Measurements from ENCODE around the gene TRABD.

Gene TRABD

GRCh38 chr22:50236731-50237409 lies 51.2 kb downstream of the TRABD start:
- DNase-seq (ENCODE audit: low read depth in 3 of 3, low spot score in 1 of 3) = no peak

DNA sequence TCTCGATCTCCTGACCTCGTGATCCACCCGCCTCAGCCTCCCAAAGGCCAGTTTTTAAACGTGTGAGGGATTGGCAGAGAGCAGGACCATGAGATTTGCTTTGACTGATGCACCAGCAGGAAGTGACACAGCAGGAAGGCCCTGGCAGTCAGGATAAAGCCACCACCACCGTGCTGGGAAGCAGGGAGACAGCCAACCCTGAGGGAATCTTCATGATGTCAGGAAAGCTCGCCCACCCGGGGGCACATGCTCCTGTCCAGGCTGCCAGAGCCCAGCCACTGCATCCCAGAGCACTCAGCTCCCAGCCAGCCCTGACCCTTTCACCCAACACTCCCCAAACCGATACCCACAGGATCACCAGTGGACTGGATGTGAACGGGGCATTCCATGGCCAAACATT lies 53.0 kb downstream of the TRABD start:
- DNase-seq (ENCODE audit: low read depth in 3 of 3, low spot score in 1 of 3) = no peak

DNA sequence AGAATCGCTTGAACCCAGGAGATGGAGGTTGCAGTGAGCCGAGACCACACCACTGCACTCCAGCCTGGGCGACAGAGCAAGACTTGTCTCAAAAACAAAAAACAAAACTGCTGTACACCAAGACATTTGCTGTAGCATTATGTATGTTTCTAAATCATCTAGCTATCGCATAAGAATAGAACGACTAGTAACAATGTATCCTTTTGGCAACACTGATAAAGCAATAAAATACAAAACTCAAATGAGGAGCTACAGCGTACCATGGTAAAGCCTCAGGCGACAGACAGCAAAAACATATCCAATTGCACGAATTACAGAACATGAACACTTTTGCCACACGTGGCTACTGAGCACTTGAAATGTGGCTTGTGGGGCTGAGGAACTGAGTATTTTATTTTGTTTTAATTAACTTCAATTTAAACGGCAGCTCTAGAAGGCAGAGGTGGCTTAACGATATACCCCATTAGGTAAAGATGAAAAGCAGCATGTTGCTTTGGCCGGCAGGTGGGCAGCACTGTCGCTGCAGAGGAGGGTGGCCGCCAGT lies 56.8 kb downstream of the TRABD start:
- DNase-seq (ENCODE audit: low read depth in 3 of 3, low spot score in 1 of 3) = no peak

DNA sequence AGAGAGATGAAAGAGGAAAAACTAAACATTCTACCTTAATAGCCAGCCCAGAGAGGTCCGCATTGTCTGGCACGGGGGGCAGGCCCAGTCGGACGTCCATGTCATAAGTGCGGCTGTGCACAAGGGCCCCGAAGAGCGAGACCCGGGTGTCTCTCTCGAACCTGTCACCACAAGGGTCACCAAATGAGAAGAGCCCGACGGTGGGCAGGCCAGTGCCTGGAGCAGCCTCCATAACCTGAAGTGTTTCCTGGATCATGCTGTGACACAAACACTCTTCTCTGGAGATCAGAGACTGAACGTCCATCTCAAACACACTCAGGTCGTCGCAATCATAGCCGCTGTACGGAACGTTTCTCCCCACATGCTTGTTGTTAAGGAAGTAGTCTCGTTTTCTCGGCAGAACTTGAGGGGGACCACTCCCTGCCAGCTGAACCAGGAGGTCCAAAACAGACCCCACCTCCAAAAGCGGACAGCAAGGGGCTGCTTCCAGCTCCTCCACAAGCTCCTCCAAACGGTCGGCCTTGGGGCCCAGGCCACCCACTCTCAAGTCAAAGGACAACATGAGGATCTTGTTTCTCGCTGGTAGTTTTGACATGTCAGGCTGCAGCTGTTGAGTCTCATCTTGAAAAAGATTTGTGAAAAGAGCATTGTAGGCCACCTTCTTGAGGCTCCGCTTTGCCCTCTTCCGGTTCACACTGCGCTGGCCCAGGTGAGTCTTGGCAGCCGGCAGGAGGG lies 58.1 kb downstream of the TRABD start:
- DNase-seq (ENCODE audit: low read depth in 3 of 3, low spot score in 1 of 3) = no peak

GRCh38 chr22:50244420-50245213 lies 58.9 kb downstream of the TRABD start, which contains the start of gene TUBGCP6:
TUBGCP6 (minus strand) TSS chr22:50245023; CDS start chr22:50244459, 564 bp downstream.
- peak; percentile 65 to 89 (median 78) for DNase-seq (ENCODE audit: low read depth in 3 of 3, low spot score in 1 of 3)

GRCh38 chr22:50245214-50246072 lies 59.7 kb downstream of the TRABD start:
- no peak for DNase-seq (ENCODE audit: low read depth in 3 of 3, low spot score in 1 of 3)

- no peak for DNase-seq (ENCODE audit: low read depth in 3 of 3, low spot score in 1 of 3)
Measured at GRCh38 chr22:50246242-50247175, 60.8 kb downstream of the TRABD start.

- no peak for DNase-seq (ENCODE audit: low read depth in 3 of 3, low spot score in 1 of 3)
Measured at GRCh38 chr22:50247748-50248147, 62.0 kb downstream of the TRABD start.

DNA sequence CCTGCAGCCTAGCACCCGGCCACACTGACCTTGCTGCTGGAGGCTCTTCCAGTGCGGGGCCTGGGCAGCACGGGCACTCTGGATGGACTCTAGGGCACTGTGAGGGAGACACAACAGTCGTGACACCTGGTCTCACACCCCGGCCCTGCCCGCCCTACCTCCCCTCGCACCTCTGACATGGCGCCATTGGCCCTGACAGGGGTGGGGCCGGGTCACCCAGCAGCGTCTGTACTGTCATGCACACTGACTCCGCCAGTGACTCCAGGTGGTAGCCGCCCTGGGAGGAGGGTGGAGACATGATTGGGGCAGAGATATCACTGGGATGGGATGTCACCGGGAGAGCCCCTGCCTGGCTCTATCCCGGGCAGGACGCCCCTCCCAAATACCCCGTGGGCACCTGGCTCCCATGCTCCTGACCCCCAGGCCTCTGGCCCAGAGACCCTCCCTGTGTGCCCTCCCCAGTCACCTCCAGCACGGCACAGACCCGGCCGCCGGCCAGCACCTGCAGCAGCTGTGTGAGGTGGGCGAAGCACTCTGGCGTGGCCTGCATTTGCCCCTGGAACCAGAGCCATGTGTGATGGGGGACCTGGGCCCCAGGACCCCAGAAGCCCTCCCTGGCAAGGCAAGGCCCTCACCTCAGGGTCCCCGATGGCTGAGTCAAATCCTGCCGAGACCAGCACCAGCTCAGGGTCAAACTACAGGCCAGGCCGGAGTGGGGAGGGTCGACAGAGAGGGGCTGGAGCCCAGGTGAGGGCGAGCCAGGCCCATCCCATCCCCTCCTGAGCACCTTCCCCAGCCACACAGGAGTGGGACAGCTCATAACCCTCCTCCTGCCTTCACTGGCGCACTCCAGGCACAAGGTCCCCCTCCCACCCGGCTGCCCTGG lies 62.7 kb downstream of the TRABD start:
- DNase-seq (ENCODE audit: low read depth in 3 of 3, low spot score in 1 of 3) = no peak

Measured in stimulated activated CD4-positive, alpha-beta T cell treated with anti-CD3 and anti-CD28 coated beads, TNF-alpha, amount 100 ng/mL, for 1 hour (primary cell).